Measurements from ENCODE around the gene ATP6V0B. TPM values are rescaled to one million over a fixed set of nuclear protein-coding genes. Genes with fewer than 3 reads are reported as not detected.

The ATP6V0B gene
- total RNA-seq, 2 experiments from 2014 or later, result 90.4 to 94.2 TPM

- ATAC-seq (ENCODE audit: low read depth) (no peak), DNase-seq (no peak)
- POLR2A ChIA-PET, result no interaction called here
- H3K4me3 Mint-ChIP-seq, result no peak overlapping the region
- H3K27me3 Mint-ChIP-seq, result no peaks in the 10 kb centered on the region
- peaks cover 12% of the 10 kb centered on the region for H3K4me1 Mint-ChIP-seq
- H3K36me3 Mint-ChIP-seq, result peaks cover 3% of the 10 kb centered on the region
- no peak overlapping the region for H3K27ac Mint-ChIP-seq
- H3K9me3 Mint-ChIP-seq, result no peaks in the 10 kb centered on the region
Observed at GRCh38 chr1:43951021-43951985, 23.5 kb upstream of the ATP6V0B start.

- Mint-ChIP-seq H3K4me1 (peaks cover 8% of the 10 kb centered on the region), H3K27me3 (no peaks in the 10 kb centered on the region), H3K9me3 (no peaks in the 10 kb centered on the region), H3K27ac (no peak overlapping the region), H3K4me3 (no peak overlapping the region), H3K36me3 (peaks cover 6% of the 10 kb centered on the region)
- ATAC-seq (ENCODE audit: low read depth) (no peak), DNase-seq (no peak)
- POLR2A ChIA-PET, result no interaction called here
Observed at GRCh38 chr1:43952731-43953346, 21.9 kb upstream of the ATP6V0B start.

- DNase-seq, result no peak
- no peak overlapping the region for H3K27ac Mint-ChIP-seq
- H3K27me3 Mint-ChIP-seq, result no peaks in the 10 kb centered on the region
- peaks cover 3% of the 10 kb centered on the region for H3K4me1 Mint-ChIP-seq
- POLR2A ChIA-PET, result no interaction called here
- H3K9me3 Mint-ChIP-seq, result no peaks in the 10 kb centered on the region
- ATAC-seq (ENCODE audit: low read depth), result no peak
- peaks cover 6% of the 10 kb centered on the region for H3K36me3 Mint-ChIP-seq
- H3K4me3 Mint-ChIP-seq, result no peak overlapping the region
Observed at GRCh38 chr1:43953361-43953760, 21.4 kb upstream of the ATP6V0B start.

- Mint-ChIP-seq H3K36me3 (peaks cover 6% of the 10 kb centered on the region), H3K4me1 (no peaks in the 10 kb centered on the region), H3K4me3 (no peak overlapping the region), H3K9me3 (no peaks in the 10 kb centered on the region), H3K27ac (no peak overlapping the region), H3K27me3 (no peaks in the 10 kb centered on the region)
- ATAC-seq (ENCODE audit: low read depth) (no peak), DNase-seq (no peak)
- POLR2A ChIA-PET, result no interaction called here
Observed at GRCh38 chr1:43954036-43954435, 20.7 kb upstream of the ATP6V0B start.

GRCh38 chr1:43956234-43956633 lies 18.5 kb upstream of the ATP6V0B start:
- Mint-ChIP-seq H3K9me3 (no peaks in the 10 kb centered on the region), H3K4me3 (no peak overlapping the region), H3K27me3 (no peaks in the 10 kb centered on the region), H3K36me3 (peaks cover 5% of the 10 kb centered on the region), H3K4me1 (no peaks in the 10 kb centered on the region), H3K27ac (no peak overlapping the region)
- no peak for DNase-seq
- POLR2A ChIA-PET, result interaction anchor here (1.1 kb wide), 1 partner anchor 45 kb away, joined by 4 read pairs; no protein-coding TSS in a partner anchor
- ATAC-seq (ENCODE audit: low read depth), result no peak

- POLR2A ChIA-PET, result interaction anchor here (1.1 kb wide), 1 partner anchor 46 kb away, joined by 4 read pairs; no protein-coding TSS in a partner anchor
- Mint-ChIP-seq H3K27ac (no peak overlapping the region), H3K9me3 (no peaks in the 10 kb centered on the region), H3K27me3 (no peaks in the 10 kb centered on the region), H3K4me1 (peaks cover 4% of the 10 kb centered on the region), H3K36me3 (peaks cover 7% of the 10 kb centered on the region), H3K4me3 (no peak overlapping the region)
- DNase-seq (no peak), ATAC-seq (ENCODE audit: low read depth) (no peak)
Observed at GRCh38 chr1:43957407-43958040, 17.2 kb upstream of the ATP6V0B start.

GRCh38 chr1:43958351-43959255 lies 16.2 kb upstream of the ATP6V0B start:
- no peak overlapping the region for H3K4me3 Mint-ChIP-seq
- H3K27ac Mint-ChIP-seq, result no peak overlapping the region
- POLR2A ChIA-PET, result interaction anchor here (1.2 kb wide), 1 partner anchor 9 kb away, joined by 3 read pairs; no protein-coding TSS in a partner anchor
- no peaks in the 10 kb centered on the region for H3K9me3 Mint-ChIP-seq
- H3K36me3 Mint-ChIP-seq, result peaks cover 7% of the 10 kb centered on the region
- DNase-seq, result no peak
- peaks cover 8% of the 10 kb centered on the region for H3K4me1 Mint-ChIP-seq
- no peak for ATAC-seq (ENCODE audit: low read depth)
- H3K27me3 Mint-ChIP-seq, result no peaks in the 10 kb centered on the region

- POLR2A ChIA-PET, result no interaction called here
- Mint-ChIP-seq H3K4me1 (peaks cover 8% of the 10 kb centered on the region), H3K27ac (no peak overlapping the region), H3K9me3 (no peaks in the 10 kb centered on the region), H3K27me3 (no peaks in the 10 kb centered on the region), H3K36me3 (peaks cover 7% of the 10 kb centered on the region), H3K4me3 (no peak overlapping the region)
- DNase-seq, result no peak
- ATAC-seq (ENCODE audit: low read depth), result no peak
Observed at GRCh38 chr1:43960798-43961197, 14.0 kb upstream of the ATP6V0B start.

GRCh38 chr1:43961692-43962091 lies 13.1 kb upstream of the ATP6V0B start:
- POLR2A ChIA-PET, result no interaction called here
- Mint-ChIP-seq H3K36me3 (peaks cover 7% of the 10 kb centered on the region), H3K9me3 (no peaks in the 10 kb centered on the region), H3K4me3 (no peak overlapping the region), H3K4me1 (peaks cover 8% of the 10 kb centered on the region), H3K27ac (no peak overlapping the region), H3K27me3 (no peaks in the 10 kb centered on the region)
- DNase-seq, result no peak
- ATAC-seq (ENCODE audit: low read depth), result no peak

GRCh38 chr1:43962324-43962723 lies 12.4 kb upstream of the ATP6V0B start:
- POLR2A ChIA-PET, result no interaction called here
- no peak overlapping the region for H3K27ac Mint-ChIP-seq
- DNase-seq (no peak), ATAC-seq (ENCODE audit: low read depth) (no peak)
- H3K4me3 Mint-ChIP-seq, result no peak overlapping the region
- H3K36me3 Mint-ChIP-seq, result peaks cover 4% of the 10 kb centered on the region
- H3K27me3 Mint-ChIP-seq, result no peaks in the 10 kb centered on the region
- no peaks in the 10 kb centered on the region for H3K9me3 Mint-ChIP-seq
- H3K4me1 Mint-ChIP-seq, result peaks cover 8% of the 10 kb centered on the region

- Mint-ChIP-seq H3K4me1 (peaks cover 8% of the 10 kb centered on the region), H3K4me3 (no peak overlapping the region), H3K9me3 (no peaks in the 10 kb centered on the region), H3K27me3 (no peaks in the 10 kb centered on the region), H3K27ac (no peak overlapping the region), H3K36me3 (peaks cover 4% of the 10 kb centered on the region)
- DNase-seq, result no peak
- no peak for ATAC-seq (ENCODE audit: low read depth)
- POLR2A ChIA-PET, result no interaction called here
Observed at GRCh38 chr1:43963006-43963405, 11.8 kb upstream of the ATP6V0B start.

GRCh38 chr1:43963890-43964289 lies 10.9 kb upstream of the ATP6V0B start:
- no peaks in the 10 kb centered on the region for H3K27me3 Mint-ChIP-seq
- H3K4me1 Mint-ChIP-seq, result peaks cover 8% of the 10 kb centered on the region
- no peak overlapping the region for H3K27ac Mint-ChIP-seq
- H3K9me3 Mint-ChIP-seq, result no peaks in the 10 kb centered on the region
- peaks cover 4% of the 10 kb centered on the region for H3K36me3 Mint-ChIP-seq
- no peak overlapping the region for H3K4me3 Mint-ChIP-seq
- ATAC-seq (ENCODE audit: low read depth) (no peak), DNase-seq (no peak)
- POLR2A ChIA-PET, result no interaction called here

- Mint-ChIP-seq H3K4me1 (peaks cover 15% of the 10 kb centered on the region), H3K4me3 (no peak overlapping the region), H3K9me3 (no peaks in the 10 kb centered on the region), H3K36me3 (peaks cover 4% of the 10 kb centered on the region), H3K27ac (no peak overlapping the region), H3K27me3 (no peaks in the 10 kb centered on the region)
- ATAC-seq (ENCODE audit: low read depth), result no peak
- no peak for DNase-seq
- POLR2A ChIA-PET, result no interaction called here
Observed at GRCh38 chr1:43965316-43965715, 9.4 kb upstream of the ATP6V0B start.

All from activated naive CD8-positive, alpha-beta T cell treated with anti-CD3 and anti-CD28 coated beads, Interleukin-2, amount 10 ng/mL, durations not matched to agents 7 days and 5 days (primary cell).